Peyer's patch (tissue), 4 donors: ENCODE results near the gene ACAP1. TPM values are rescaled to one million over a fixed set of nuclear protein-coding genes. Genes with fewer than 3 reads are reported as not detected.
A peak's percentile ranks its signal among the peaks of the same experiment; 100 is the strongest.

Experiments
- DNase-seq, 3 donors: peaks; one replicate each; pipeline ENCODE4 v3.0.0-alpha.2; 2017 to 2019
- H3K27ac ChIP-seq, 4 donors: fragments of 200-600 bp; sonication (generic); one replicate each; pipeline ENCODE4 v1.5.1; 2016 to 2019
- H3K27me3 ChIP-seq, 2 donors: fragments of 200-600 bp; sonication (generic); one replicate each; pipeline ENCODE4 v1.5.1; 2019
- H3K36me3 ChIP-seq, 3 donors: fragments of 200-600 bp; sonication (generic); one replicate each; pipeline ENCODE4 v1.5.1; 2016 to 2019
- H3K4me1 ChIP-seq, 4 donors: fragments of 200-600 bp; sonication (generic); one replicate each; pipeline ENCODE4 v1.5.1; 2016 to 2019
- H3K4me3 ChIP-seq, 4 donors: fragments of 200-600 bp; sonication (generic); 1 replicate in 3 of 4; 2 replicates in 1 of 4; pipeline ENCODE4 v1.5.1; 2016 to 2019; ENCODE audit warnings: mild to moderate bottlenecking in 1 of 4
- H3K9me3 ChIP-seq, 4 donors: fragments of 200-600 bp; sonication (generic); one replicate each; pipeline ENCODE4 v1.5.1; 2016 to 2019; ENCODE audit warnings: mild to moderate bottlenecking in 1 of 4
- CTCF ChIP-seq, 6 experiments: fragments of 450-650 bp in 4 of 6; fragments of 200-600 bp in 2 of 6; sonication (generic) in 1 of 6; IDR thresholded peaks; one replicate each; pipeline ENCODE4 v1.5.1; 2017 to 2019; ENCODE audit warnings: antibody characterized with exemption in 6 of 6, mild to moderate bottlenecking in 3 of 6, moderate library complexity in 1 of 6
- POLR2A ChIP-seq, 2 donors: fragments of 450-650 bp; IDR thresholded peaks; one replicate each; pipeline ENCODE4 v1.5.1; 2017; ENCODE audit warnings: antibody characterized with exemption in 2 of 2, mild to moderate bottlenecking in 2 of 2, moderate library complexity in 2 of 2
- total RNA-seq, 4 donors: library from RNA; depleted of rRNA; stranded (reverse); fragments of >200 nt; gene quantifications; one replicate each; pipeline ENCODE4 v1.1.0, GENCODE V29; 2016

Gene ACAP1
- total RNA-seq, 4 donors from 2014 or later = 15.6 to 696 (median 24.0) TPM

GRCh38 chr17:7313890-7314718 lies 22.2 kb upstream of the ACAP1 start:
- peak overlapping the region; percentile 82 to 97 (median 90) for H3K4me3 ChIP-seq
- H3K9me3 ChIP-seq = no peaks in the 10 kb centered on the region
- H3K36me3 ChIP-seq = peaks cover 0 to 62% (median 0%) of the 10 kb centered on the region in 3 donors
- DNase-seq = no peak
- peaks cover 4 to 39% (median 17%) of the 10 kb centered on the region in 4 donors for H3K4me1 ChIP-seq
- no peaks in the 10 kb centered on the region for H3K27me3 ChIP-seq
- peak overlapping the region; percentile 86 to 98 (median 91) for H3K27ac ChIP-seq
- TF ChIP-seq CTCF (IDR thresholded peaks at IDR 0.05) (no peak), POLR2A (IDR thresholded peaks at IDR 0.05) (no peak)

GRCh38 chr17:7314719-7315569 lies 21.4 kb upstream of the ACAP1 start, which contains the start of gene GPS2:
Gene GPS2 (minus strand): TSS chr17:7315360. CDS start chr17:7315052, 308 bp downstream.
- peak; percentile 94 to 97 (median 97) for DNase-seq
- TF ChIP-seq POLR2A (IDR thresholded peaks at IDR 0.05) (peak; percentile 81 to 84), CTCF (IDR thresholded peaks at IDR 0.05) (no peak)
- no peaks in the 10 kb centered on the region for H3K9me3 ChIP-seq
- H3K36me3 ChIP-seq = peaks cover 0 to 59% (median 0%) of the 10 kb centered on the region in 3 donors
- no peaks in the 10 kb centered on the region for H3K27me3 ChIP-seq
- H3K4me1 ChIP-seq = peaks cover 0 to 31% (median 9%) of the 10 kb centered on the region in 4 donors
- peak within 1 kb of the TSS; percentile 86 to 98 (median 91) for H3K27ac ChIP-seq
- H3K4me3 ChIP-seq = peak within 1 kb of the TSS; percentile 82 to 97 (median 90)

- Histone ChIP-seq H3K36me3 (peaks cover 0 to 59% (median 0%) of the 10 kb centered on the region in 3 donors), H3K27ac (peak overlapping the region; percentile 86 to 98 (median 91)), H3K4me1 (peaks cover 0 to 26% (median 9%) of the 10 kb centered on the region in 4 donors), H3K27me3 (no peaks in the 10 kb centered on the region), H3K9me3 (no peaks in the 10 kb centered on the region), H3K4me3 (peak overlapping the region; percentile 82 to 97 (median 90))
- TF ChIP-seq CTCF (IDR thresholded peaks at IDR 0.05) (no peak), POLR2A (IDR thresholded peaks at IDR 0.05) (no peak)
- no peak for DNase-seq
Observed at GRCh38 chr17:7315570-7316235, 20.6 kb upstream of the ACAP1 start.

GRCh38 chr17:7317161-7317803 lies 19.0 kb upstream of the ACAP1 start:
- H3K36me3 ChIP-seq = peaks cover 0 to 61% (median 0%) of the 10 kb centered on the region in 3 donors

More at GRCh38 chr17:7317161-7317803, 19.0 kb upstream of the ACAP1 start:
- no peaks in the 10 kb centered on the region for H3K27me3 ChIP-seq
- no peak for DNase-seq
- H3K9me3 ChIP-seq = no peaks in the 10 kb centered on the region
- H3K27ac ChIP-seq = no peak overlapping the region
- TF ChIP-seq CTCF (IDR thresholded peaks at IDR 0.05) (no peak), POLR2A (IDR thresholded peaks at IDR 0.05) (no peak)
- peaks cover 0 to 26% (median 9%) of the 10 kb centered on the region in 4 donors for H3K4me1 ChIP-seq
- H3K4me3 ChIP-seq = no peak overlapping the region
